A549 (cell line): ENCODE data around the gene RPGRIP1. TPM values are rescaled to one million over a fixed set of nuclear protein-coding genes. Genes with fewer than 3 reads are reported as not detected.

ENCODE experiments used
- ATAC-seq, 2 experiments: fragments of 200-7000 bp in 1 of 2; fragments of >200 bp in 1 of 2; cut with Nextera tagmentation in 1 of 2; cut with Tn5 transposase in 1 of 2; 3 replicates each; pipeline versions ENCODE4 v1.8.0 to v1.9.1; 2018 to 2020; ENCODE audit warnings: mild to moderate bottlenecking in 1 of 2, moderate library complexity in 1 of 2
- CTCF ChIA-PET: fragments of 300-600 bp; sonication (Branson Sonifier 250); formaldehyde crosslinking; extraction: SDS; loops from one replicate; lab custom pipeline; 2021; ENCODE audit warnings: antibody characterized with exemption, inconsistent platforms; lab: Yijun Ruan, JAX
- POLR2A ChIA-PET: fragments of 350-600 bp; formaldehyde crosslinking; extraction: SDS; loops from one replicate; lab custom pipeline; 2021; ENCODE audit warnings: antibody characterized with exemption, inconsistent platforms; lab: Yijun Ruan, JAX
- DNase-seq, 2 experiments: peaks; one replicate each; pipeline versions ENCODE4 v3.0.0 to v3.0.0-alpha.2; 2011 to 2016; ENCODE audit warnings: low read depth in 1 of 2, low spot score in 1 of 2
- FAIRE-seq: peaks from 2 replicates; lab custom pipeline; 2011; peaks lifted over from hg19 to GRCh38; lab: Jason Lieb, UNC
- H3K27ac ChIP-seq, 2 experiments: fragments of >200 bp; sonication (Bioruptor Twin); formaldehyde crosslinking; 3 replicates each; pipeline ENCODE4 v1.5.1; 2016 to 2017
- H3K4me1 ChIP-seq: fragments of >200 bp; sonication (Bioruptor Twin); formaldehyde crosslinking; 3 replicates; pipeline ENCODE4 v1.6.1; 2016
- H3K4me2 ChIP-seq: fragments of >200 bp; sonication (Bioruptor Twin); formaldehyde crosslinking; 3 replicates; pipeline ENCODE4 v1.6.1; 2016
- H3K4me3 ChIP-seq: fragments of >200 bp; sonication (Bioruptor Twin); formaldehyde crosslinking; 3 replicates; pipeline ENCODE4 v1.5.1; 2016
- H3K9me3 ChIP-seq: fragments of >200 bp; sonication (Bioruptor Twin); formaldehyde crosslinking; 3 replicates; pipeline ENCODE4 v1.6.1; 2016
- BHLHE40 ChIP-seq: IDR thresholded peaks from 2 replicates; pipeline ENCODE4 v1.6.1; 2012; ENCODE audit warnings: low read depth, low read length, inconsistent platforms
- CBX2 ChIP-seq: fragments of 200-600 bp; sonication (generic); IDR thresholded peaks from 2 replicates; pipeline ENCODE4 v1.6.1; 2016; ENCODE audit warnings: low read depth, mild to moderate bottlenecking, borderline replicate concordance
- FOSB ChIP-seq: fragments of 250-450 bp; sonication (Bioruptor Pico); IDR thresholded peaks from 2 replicates; pipeline ENCODE4 v1.5.0; 2020; ENCODE audit warnings: mild to moderate bottlenecking, moderate library complexity
- FOSL2 ChIP-seq, 2 experiments: fragments of 450-650 bp in 1 of 2; fragments of >200 bp in 1 of 2; sonication (Bioruptor Twin) in 1 of 2; formaldehyde crosslinking; IDR thresholded peaks; 2 replicates each; pipeline versions ENCODE4 v1.5.0 to v1.6.1; 2016 to 2020; ENCODE audit warnings: mild to moderate bottlenecking in 1 of 2, moderate library complexity in 1 of 2
- HEYL ChIP-seq: fragments of 250-450 bp; sonication (Bioruptor Pico); IDR thresholded peaks from 2 replicates; pipeline ENCODE4 v1.8.0; 2021; ENCODE audit warnings: mild to moderate bottlenecking, moderate library complexity
- HOXB5 ChIP-seq: fragments of 250-450 bp; sonication (Bioruptor Pico); IDR thresholded peaks from 2 replicates; pipeline ENCODE4 v1.5.0; 2020; ENCODE audit warnings: mild to moderate bottlenecking, moderate library complexity
- KDM5A ChIP-seq: fragments of 200-600 bp; sonication (generic); IDR thresholded peaks from 2 replicates; pipeline ENCODE4 v1.6.1; 2016; ENCODE audit warnings: antibody characterized with exemption, mild to moderate bottlenecking
- MAFK ChIP-seq: fragments of 450-650 bp; IDR thresholded peaks from 2 replicates; pipeline ENCODE4 v1.6.1; 2014; ENCODE audit not compliant: partially characterized antibody
- NR3C1 ChIP-seq: fragments of >200 bp; sonication (Bioruptor Twin); formaldehyde crosslinking; IDR thresholded peaks from 3 replicates; pipeline ENCODE4 v1.6.1; 2017
- POLR2AphosphoS2 ChIP-seq: conservative IDR thresholded peaks from 2 replicates; pipeline ENCODE4 v1.6.1; 2012; ENCODE audit warnings: low read length, improper control_type of control experiment, inconsistent platforms
- RAD21 ChIP-seq, 2 experiments: fragments of >200 bp in 1 of 2; sonication (Bioruptor Twin) in 1 of 2; formaldehyde crosslinking in 1 of 2; IDR thresholded peaks in 1 of 2; conservative IDR thresholded peaks in 1 of 2; 2 replicates in 1 of 2; 3 replicates in 1 of 2; pipeline ENCODE4 v1.6.1; 2012 to 2018; ENCODE audit warnings: inconsistent platforms in 1 of 2
- RARB ChIP-seq: fragments of 250-450 bp; sonication (Bioruptor Pico); IDR thresholded peaks from 2 replicates; pipeline ENCODE4 v1.8.0; 2021; ENCODE audit warnings: mild to moderate bottlenecking, moderate library complexity
- RCOR1 ChIP-seq: fragments of 150-350 bp; IDR thresholded peaks from 2 replicates; pipeline ENCODE4 v1.6.1; 2014; ENCODE audit warnings: antibody characterized with exemption, low read length, low read depth
- RNF2 ChIP-seq: fragments of 200-600 bp; sonication (generic); IDR thresholded peaks from 2 replicates; pipeline ENCODE4 v1.6.1; 2016; ENCODE audit warnings: low read depth, mild to moderate bottlenecking, antibody characterized with exemption, moderate library complexity, borderline replicate concordance
- TFCP2L1 ChIP-seq: fragments of 250-450 bp; sonication (Bioruptor Pico); IDR thresholded peaks from 2 replicates; pipeline ENCODE4 v1.5.0; 2021; ENCODE audit warnings: mild to moderate bottlenecking
- TP53 ChIP-seq: fragments of 250-450 bp; sonication (Bioruptor Pico); IDR thresholded peaks from 2 replicates; pipeline ENCODE4 v1.5.0; 2021; ENCODE audit warnings: mild to moderate bottlenecking, moderate library complexity
- ZC3H11A ChIP-seq: fragments of 450-650 bp; IDR thresholded peaks from 2 replicates; pipeline ENCODE4 v1.6.1; 2014; ENCODE audit warnings: antibody characterized with exemption, mild to moderate bottlenecking
- ZFP36 ChIP-seq: fragments of 450-650 bp; IDR thresholded peaks from 2 replicates; pipeline ENCODE4 v1.6.1; 2014; ENCODE audit warnings: borderline replicate concordance; ENCODE audit not compliant: partially characterized antibody
- WGBS: methylation state at CpG from one replicate; pipeline ENCODE4 v1.1.6; 2017; ENCODE audit errors: missing lambda C conversion rate; 5-methylcytosine and 5-hydroxymethylcytosine counted together
- polyA plus RNA-seq, 4 experiments: library from polyadenylated mRNA; depleted of rRNA in 3 of 4; stranded (reverse); fragments of >200 nt; fragmentation: RNase III in 1 of 4; extraction: RNeasy Plus Mini Kit Qiagen cat#74134 plus additional on column Dnase treatment in 1 of 4; gene quantifications; 2 replicates in 3 of 4; 3 replicates in 1 of 4; pipeline ENCODE4 v1.2.3, GENCODE V29; 2011 to 2017
- TF ChIP-seq, protein P1 (sequence below): fragments of 450-650 bp; IDR thresholded peaks from 2 replicates; pipeline ENCODE4 v1.6.1; 2014; ENCODE audit warnings: antibody characterized with exemption
- TF ChIP-seq, protein P2 (sequence below): IDR thresholded peaks from 2 replicates; pipeline ENCODE4 v1.6.1; 2012
- TF ChIP-seq, protein P3 (sequence below): fragments of >200 bp; sonication (Bioruptor Twin); formaldehyde crosslinking; IDR thresholded peaks from 3 replicates; pipeline ENCODE4 v1.5.1; 2016
- TF ChIP-seq, protein P4 (sequence below): fragments of >200 bp; sonication (Bioruptor Twin); formaldehyde crosslinking; IDR thresholded peaks from 2 replicates; pipeline ENCODE4 v1.6.1; 2016
- TF ChIP-seq, protein P5 (sequence below): fragments of >200 bp; sonication (Bioruptor Twin); formaldehyde crosslinking; IDR thresholded peaks from 3 replicates; pipeline ENCODE4 v1.6.1; 2016

Gene RPGRIP1
- polyA plus RNA-seq, 2 of the 4 experiments (the other 2 are of a cell fraction): 0.26 to 1.5 TPM

DNA sequence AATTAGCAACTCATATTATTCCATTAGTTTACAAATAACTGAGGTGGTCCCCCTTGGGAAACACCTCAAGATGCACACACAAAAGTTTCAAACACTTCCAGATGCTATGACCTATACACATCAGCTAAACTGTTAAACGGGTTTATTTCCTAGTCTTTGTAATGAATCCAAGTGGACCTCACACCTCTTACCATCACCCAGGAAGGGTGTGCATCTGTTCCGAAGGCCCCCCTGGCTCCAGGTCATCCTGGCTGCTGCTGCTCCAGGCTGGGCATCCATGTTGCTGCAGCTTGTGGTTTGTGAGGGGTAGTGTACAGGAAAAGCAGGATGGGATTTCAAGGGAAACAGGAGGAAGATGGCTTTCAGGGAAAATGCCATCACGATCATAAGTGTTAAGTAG is 17.5 kb upstream of the RPGRIP1 start (continued):
- no peak for TF ChIP-seq CBX2
- no peak for TF ChIP-seq HOXB5 (CRISPR knock-in tag)
- TF ChIP-seq BHLHE40: no peak
- TF ChIP-seq RNF2: no peak
- TF ChIP-seq FOSL2 (IDR thresholded peaks at IDR 0.05): no peak
- no peak for TF ChIP-seq FOSL2 (CRISPR knock-in tag; IDR thresholded peaks at IDR 0.05)
- TF ChIP-seq, all 56 proteins: peak for 0

DNA sequence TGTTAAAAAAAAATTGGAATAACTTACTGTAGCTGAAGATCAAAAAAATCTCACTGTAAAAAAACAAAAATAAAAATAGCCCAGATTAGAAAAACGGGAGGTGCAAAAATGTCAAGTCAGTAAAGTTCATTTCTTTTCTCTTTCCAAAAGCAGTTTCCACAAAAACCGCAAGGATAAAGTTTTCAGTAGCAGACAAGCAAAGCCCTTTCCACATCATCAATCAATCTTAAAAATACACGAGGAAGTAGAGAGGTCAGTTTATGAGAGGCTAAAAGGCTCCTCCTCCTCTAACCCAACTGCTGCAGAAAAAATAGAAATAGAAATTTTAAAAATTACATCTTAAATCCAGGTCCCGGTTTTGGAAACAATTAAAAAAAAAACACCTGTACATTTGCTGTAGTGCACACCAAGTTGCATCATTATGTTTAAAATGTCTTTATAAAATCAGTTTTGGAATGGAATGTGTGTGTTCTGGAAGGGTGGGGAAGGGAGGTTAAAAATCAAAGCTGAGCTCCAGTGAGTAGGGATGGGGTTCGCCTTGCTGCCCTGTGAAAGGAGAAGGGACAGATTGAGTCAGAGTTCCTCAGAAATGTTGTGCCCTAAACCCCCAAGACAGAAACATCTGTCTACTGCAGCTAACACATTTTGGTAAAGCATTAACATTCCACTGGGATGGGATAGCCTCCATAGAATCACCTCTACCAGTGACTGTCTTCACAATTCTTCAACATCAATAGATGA is 16.4 kb upstream of the RPGRIP1 start:
- 35% methylated on average over 5 of the region's 5 CpGs for WGBS
- no peak for FAIRE-seq
- ChIA-PET CTCF (interaction anchor here (1.1 to 1.3 kb wide), 2 partner anchors 7 to 23 kb away, joined by 3 read pairs; no protein-coding TSS in a partner anchor), POLR2A (no interaction called here)
- Histone ChIP-seq H3K27ac (peak overlapping the region in 1 of 2 experiments; percentile 18; a peak in 1 of 6 replicates), H3K4me2 (peak overlapping the region; percentile 97), H3K4me3 (peak overlapping the region; percentile 10; the same call in 2 of the 3 replicates), H3K4me1 (peaks cover 67% of the 10 kb centered on the region), H3K9me3 (no peaks in the 10 kb centered on the region)
- ATAC-seq: peak; percentile 23 to 28; a peak in 3 of 6 replicates
- TF ChIP-seq, protein P1, sequence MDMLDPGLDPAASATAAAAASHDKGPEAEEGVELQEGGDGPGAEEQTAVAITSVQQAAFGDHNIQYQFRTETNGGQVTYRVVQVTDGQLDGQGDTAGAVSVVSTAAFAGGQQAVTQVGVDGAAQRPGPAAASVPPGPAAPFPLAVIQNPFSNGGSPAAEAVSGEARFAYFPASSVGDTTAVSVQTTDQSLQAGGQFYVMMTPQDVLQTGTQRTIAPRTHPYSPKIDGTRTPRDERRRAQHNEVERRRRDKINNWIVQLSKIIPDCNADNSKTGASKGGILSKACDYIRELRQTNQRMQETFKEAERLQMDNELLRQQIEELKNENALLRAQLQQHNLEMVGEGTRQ: no peak
- TF ChIP-seq NR3C1 (no peak), FOSB (no peak), MAFK (peak; percentile 13)
- TF ChIP-seq, protein P2, sequence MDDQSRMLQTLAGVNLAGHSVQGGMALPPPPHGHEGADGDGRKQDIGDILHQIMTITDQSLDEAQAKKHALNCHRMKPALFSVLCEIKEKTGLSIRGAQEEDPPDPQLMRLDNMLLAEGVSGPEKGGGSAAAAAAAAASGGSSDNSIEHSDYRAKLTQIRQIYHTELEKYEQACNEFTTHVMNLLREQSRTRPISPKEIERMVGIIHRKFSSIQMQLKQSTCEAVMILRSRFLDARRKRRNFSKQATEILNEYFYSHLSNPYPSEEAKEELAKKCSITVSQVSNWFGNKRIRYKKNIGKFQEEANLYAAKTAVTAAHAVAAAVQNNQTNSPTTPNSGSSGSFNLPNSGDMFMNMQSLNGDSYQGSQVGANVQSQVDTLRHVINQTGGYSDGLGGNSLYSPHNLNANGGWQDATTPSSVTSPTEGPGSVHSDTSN: no peak
- DNase-seq: no peak

DNA sequence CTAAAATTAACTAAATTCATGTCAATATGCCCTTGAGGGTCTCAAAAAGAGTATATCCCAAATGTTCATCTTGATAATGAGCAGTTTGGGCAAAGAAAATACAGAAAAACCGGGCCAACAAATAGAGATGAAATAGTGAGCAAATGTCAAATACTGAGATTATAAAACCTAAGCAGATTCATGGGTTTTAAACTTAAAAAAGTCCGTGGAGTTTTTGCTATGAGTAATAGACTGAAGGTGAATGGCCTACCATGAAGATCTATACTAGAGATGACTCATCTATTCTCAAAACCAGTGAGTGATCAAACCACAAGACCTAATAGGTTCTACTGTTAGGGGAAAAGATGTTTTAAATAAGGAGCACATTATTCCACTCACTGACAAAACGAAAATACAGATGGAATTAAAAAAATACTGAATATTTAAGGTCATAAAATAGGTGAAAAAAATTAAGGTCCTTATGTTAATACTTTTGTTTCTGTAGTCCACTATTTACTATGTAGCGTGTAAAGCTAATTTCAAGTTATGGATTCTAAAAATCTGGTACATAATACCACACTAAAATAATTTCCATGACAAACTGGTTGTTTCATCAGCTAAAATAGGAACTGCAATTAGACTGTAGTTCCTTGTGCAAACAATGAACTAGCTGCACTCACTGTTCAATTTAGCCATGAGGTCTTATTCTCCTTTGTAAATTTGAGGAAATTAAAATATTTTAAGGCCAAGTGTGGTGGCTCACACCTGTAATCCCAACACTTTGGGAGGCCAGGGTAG is 15.7 kb upstream of the RPGRIP1 start:
- Histone ChIP-seq H3K4me3 (peak overlapping the region; percentile 85; the same call in 2 of the 3 replicates), H3K4me2 (peak overlapping the region; percentile 97), H3K4me1 (peaks cover 60% of the 10 kb centered on the region), H3K27ac (peak overlapping the region in 1 of 2 experiments; percentile 50; a peak in 1 of 6 replicates), H3K9me3 (no peaks in the 10 kb centered on the region)
- ChIA-PET CTCF (interaction anchor here (0.5 to 1.5 kb wide), 4 partner anchors 8 to 23 kb away, joined by 3 read pairs; partner anchors contain the start of gene RPGRIP1), POLR2A (interaction anchor here (0.9 to 1.7 kb wide), 2 partner anchors 41 to 120 kb away, joined by 4 to 5 read pairs; no protein-coding TSS in a partner anchor)
- no peak for TF ChIP-seq ZC3H11A
- TF ChIP-seq FOSL2 (IDR thresholded peaks at IDR 0.05): no peak; the same call in 1 of the 2 replicates
- peak; percentile 95 for TF ChIP-seq FOSL2 (CRISPR knock-in tag; IDR thresholded peaks at IDR 0.05)
- TF ChIP-seq KDM5A: no peak
- TF ChIP-seq, protein P3, sequence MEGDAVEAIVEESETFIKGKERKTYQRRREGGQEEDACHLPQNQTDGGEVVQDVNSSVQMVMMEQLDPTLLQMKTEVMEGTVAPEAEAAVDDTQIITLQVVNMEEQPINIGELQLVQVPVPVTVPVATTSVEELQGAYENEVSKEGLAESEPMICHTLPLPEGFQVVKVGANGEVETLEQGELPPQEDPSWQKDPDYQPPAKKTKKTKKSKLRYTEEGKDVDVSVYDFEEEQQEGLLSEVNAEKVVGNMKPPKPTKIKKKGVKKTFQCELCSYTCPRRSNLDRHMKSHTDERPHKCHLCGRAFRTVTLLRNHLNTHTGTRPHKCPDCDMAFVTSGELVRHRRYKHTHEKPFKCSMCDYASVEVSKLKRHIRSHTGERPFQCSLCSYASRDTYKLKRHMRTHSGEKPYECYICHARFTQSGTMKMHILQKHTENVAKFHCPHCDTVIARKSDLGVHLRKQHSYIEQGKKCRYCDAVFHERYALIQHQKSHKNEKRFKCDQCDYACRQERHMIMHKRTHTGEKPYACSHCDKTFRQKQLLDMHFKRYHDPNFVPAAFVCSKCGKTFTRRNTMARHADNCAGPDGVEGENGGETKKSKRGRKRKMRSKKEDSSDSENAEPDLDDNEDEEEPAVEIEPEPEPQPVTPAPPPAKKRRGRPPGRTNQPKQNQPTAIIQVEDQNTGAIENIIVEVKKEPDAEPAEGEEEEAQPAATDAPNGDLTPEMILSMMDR: no peak
- no peak for TF ChIP-seq RARB (CRISPR knock-in tag)
- TF ChIP-seq RAD21 (conservative IDR thresholded peaks at IDR 0.05 in 1 of 2, IDR thresholded peaks at IDR 0.05 in 1 of 2): no peak
- no peak for TF ChIP-seq POLR2AphosphoS2
- no peak for TF ChIP-seq HOXB5 (CRISPR knock-in tag)
- no peak for TF ChIP-seq CBX2
- 0 out of 2 replicates have a peak, but pooled peaks have one; percentile 35 for TF ChIP-seq TFCP2L1
- TF ChIP-seq MAFK: peak; percentile 39
- TF ChIP-seq ZFP36: no peak
- TF ChIP-seq, protein P4, sequence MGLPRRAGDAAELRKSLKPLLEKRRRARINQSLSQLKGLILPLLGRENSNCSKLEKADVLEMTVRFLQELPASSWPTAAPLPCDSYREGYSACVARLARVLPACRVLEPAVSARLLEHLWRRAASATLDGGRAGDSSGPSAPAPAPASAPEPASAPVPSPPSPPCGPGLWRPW: no peak
- no peak for TF ChIP-seq HEYL (CRISPR knock-in tag)
- 0 out of 2 replicates have a peak, but pooled peaks have one; percentile 25 for TF ChIP-seq TP53 (CRISPR knock-in tag)
- TF ChIP-seq RCOR1: no peak
- TF ChIP-seq, protein P5, sequence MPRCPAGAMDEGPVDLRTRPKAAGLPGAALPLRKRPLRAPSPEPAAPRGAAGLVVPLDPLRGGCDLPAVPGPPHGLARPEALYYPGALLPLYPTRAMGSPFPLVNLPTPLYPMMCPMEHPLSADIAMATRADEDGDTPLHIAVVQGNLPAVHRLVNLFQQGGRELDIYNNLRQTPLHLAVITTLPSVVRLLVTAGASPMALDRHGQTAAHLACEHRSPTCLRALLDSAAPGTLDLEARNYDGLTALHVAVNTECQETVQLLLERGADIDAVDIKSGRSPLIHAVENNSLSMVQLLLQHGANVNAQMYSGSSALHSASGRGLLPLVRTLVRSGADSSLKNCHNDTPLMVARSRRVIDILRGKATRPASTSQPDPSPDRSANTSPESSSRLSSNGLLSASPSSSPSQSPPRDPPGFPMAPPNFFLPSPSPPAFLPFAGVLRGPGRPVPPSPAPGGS: no peak
- peak; percentile 52 to 61; a peak in 5 of 6 replicates for ATAC-seq
- no peak for FAIRE-seq
- no peak for DNase-seq
- 26% methylated on average over 4 of the region's 4 CpGs for WGBS
